Ovary (tissue), 3 donors: ENCODE results near the gene HRAS.

Source experiments
- CTCF ChIP-seq, 3 donors: fragments of 450-650 bp in 2 of 3; fragments of 200-600 bp in 1 of 3; IDR thresholded peaks; one replicate each; pipeline versions ENCODE4 v1.5.1 to v1.8.0; 2016 to 2022; ENCODE audit warnings: antibody characterized with exemption in 3 of 3, mild to moderate bottlenecking in 1 of 3
- POLR2A ChIP-seq: fragments of 450-650 bp; IDR thresholded peaks from one replicate; pipeline ENCODE4 v1.6.1; 2017; ENCODE audit warnings: antibody characterized with exemption, mild to moderate bottlenecking, moderate library complexity
- donor health status: DM: no; HTN: no; CAD: no.

DNA sequence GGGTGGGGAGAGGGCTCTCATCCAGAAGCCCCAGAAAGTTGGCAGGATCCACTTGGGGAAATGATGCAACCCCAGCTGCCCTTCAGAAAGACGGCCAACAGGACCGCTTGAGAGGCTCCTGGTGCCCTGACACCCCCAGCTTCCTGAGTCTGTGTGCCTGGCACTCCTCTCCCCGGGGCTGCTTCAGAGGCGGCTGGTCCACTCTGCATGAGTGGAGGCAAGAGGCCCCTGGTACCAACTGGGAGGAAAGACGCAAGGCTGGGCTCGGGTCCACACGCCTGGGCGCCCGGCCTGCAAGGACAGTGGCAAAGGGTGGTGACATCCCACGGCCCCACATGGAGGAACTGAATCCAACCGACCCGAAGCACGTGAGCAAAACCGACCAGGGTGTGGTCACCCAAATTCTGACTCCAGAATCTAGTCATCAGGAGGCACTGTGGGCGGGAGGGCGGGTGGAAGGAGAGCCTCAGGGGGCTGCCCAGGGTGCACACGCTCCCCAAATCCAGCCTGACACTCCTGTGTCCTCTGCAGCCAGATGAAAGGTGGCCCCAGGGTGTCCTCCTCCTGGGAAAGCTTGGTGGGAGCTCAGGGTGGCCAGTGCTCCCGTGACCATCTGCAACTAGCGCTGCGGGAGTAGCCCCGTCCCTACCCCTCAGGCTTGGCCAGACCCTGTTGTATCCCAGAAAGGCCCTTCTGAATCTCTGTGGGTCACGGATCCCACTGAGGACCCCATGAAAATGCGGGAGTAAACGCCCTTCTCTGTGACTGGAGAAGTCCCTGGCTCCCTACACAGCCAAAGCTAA, 32.0 kb downstream of the HRAS start:
- TF ChIP-seq CTCF (IDR thresholded peaks at IDR 0.05) (no peak), POLR2A (no peak)
